Upper lobe of right lung (tissue), 1 donor: ENCODE measurements around the gene PANK3. TPM values are rescaled to one million over a fixed set of nuclear protein-coding genes. Genes with fewer than 3 reads are reported as not detected.

Experiments used
- ATAC-seq: fragments of 200-7000 bp; cut with Tn5 transposase; one replicate; pipeline ENCODE4 v1.9.1; 2020; ENCODE audit warnings: mild to moderate bottlenecking, moderate library complexity
- DNase-seq: peaks from one replicate; pipeline ENCODE4 v3.0.0-alpha.2; 2020
- H3K27ac ChIP-seq: fragments of 200-600 bp; one replicate; pipeline ENCODE4 v1.8.0; 2022
- H3K27me3 ChIP-seq: fragments of 200-600 bp; one replicate; pipeline ENCODE4 v1.8.0; 2022; ENCODE audit warnings: mild to moderate bottlenecking
- H3K36me3 ChIP-seq: fragments of 200-600 bp; one replicate; pipeline ENCODE4 v1.8.0; 2022
- H3K4me1 ChIP-seq: fragments of 200-600 bp; one replicate; pipeline ENCODE4 v1.8.0; 2022
- H3K4me3 ChIP-seq: fragments of 200-600 bp; one replicate; pipeline ENCODE4 v1.8.0; 2022; ENCODE audit warnings: mild to moderate bottlenecking
- H3K9me3 ChIP-seq: fragments of 200-600 bp; one replicate; pipeline ENCODE4 v1.8.0; 2022
- CTCF ChIP-seq: fragments of 200-600 bp; IDR thresholded peaks from one replicate; pipeline ENCODE4 v1.8.0; 2022; ENCODE audit warnings: antibody characterized with exemption
- intact Hi-C: fragments of 100-400 bp; cut with DNase I; formaldehyde crosslinking; loops from one replicate; pipeline ENCODE4 v1.11.0; 2022
- microRNA-seq: library from miRNA; unstranded; fragments of <30 nt; microRNA quantifications from one replicate; pipeline ENCODE4 v1.2.0, GENCODE V29; 2020; ENCODE audit warnings: borderline microRNAs expressed
- total RNA-seq: library from RNA; stranded (reverse); fragmentation: NEBNext Ultra II Directional; extraction: Animal tissue kit (Norgen Biotek cat#: 25700); gene quantifications from one replicate; pipeline ENCODE4 v1.2.1, GENCODE V29; 2021
- donor health status: DM: no; HTN: yes; CAD: no; lungs with severe emphysema.

Gene PANK3
- total RNA-seq, 1 donor from 2014 or later = 64.3 TPM

GRCh38 chr5:168502563-168503237 is 76.5 kb downstream of the PANK3 start:
- Histone ChIP-seq H3K4me3 (no peak overlapping the region), H3K27me3 (no peaks in the 10 kb centered on the region), H3K27ac (no peak overlapping the region), H3K36me3 (peaks cover 99% of the 10 kb centered on the region), H3K9me3 (no peaks in the 10 kb centered on the region), H3K4me1 (no peaks in the 10 kb centered on the region)
- ATAC-seq = no peak
- no peak for DNase-seq
- TF ChIP-seq CTCF = no peak
- intact Hi-C loops = no loop called here

Small RNA genes within 50 kb of the gene (microRNA-seq; reads per million reads assigned to microRNA genes)
- not detected for gene MIR103A1
- not detected for gene MIR103B1

Other genes with a start within 250 kb of the PANK3 start
- gene RARS1, start 92.9 kb downstream of the PANK3 start, total RNA-seq = 56.6 TPM
- gene FBLL1, start 50.1 kb downstream of the PANK3 start, total RNA-seq = not detected